ENCODE results near the gene L3MBTL4. TPM values are rescaled to one million over a fixed set of nuclear protein-coding genes. Genes with fewer than 3 reads are reported as not detected.

Gene L3MBTL4
- total RNA-seq, 1 donor = 0.36 TPM

DNA sequence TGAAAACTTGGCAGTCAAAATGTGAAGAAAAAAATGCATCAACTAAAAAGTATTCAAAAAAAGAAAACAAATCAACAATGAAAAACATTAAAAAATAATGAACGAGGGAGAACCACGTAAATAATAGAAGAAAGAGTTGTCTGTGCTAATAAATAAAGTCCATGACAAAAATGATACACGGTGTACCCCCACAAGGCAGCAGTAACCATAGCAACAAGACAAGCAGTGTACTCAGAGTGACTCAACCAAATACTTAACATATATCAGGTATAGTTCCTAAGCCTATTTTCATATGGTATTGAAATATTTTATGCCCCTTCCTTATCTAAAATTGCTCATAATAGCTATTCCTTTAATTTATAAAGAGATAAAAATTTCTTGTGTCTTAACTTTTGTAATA is 357.1 kb downstream of the L3MBTL4 start:
- no peak for DNase-seq (ENCODE audit: insufficient read length, low spot score, missing footprints)
- Histone ChIP-seq H3K4me1 (ENCODE audit: insufficient read depth, low read length) (peaks cover 24% of the 10 kb centered on the region), H3K79me2 (ENCODE audit: insufficient read depth, low read length) (no peaks in the 10 kb centered on the region), H2AFZ (ENCODE audit: low read length) (no peak overlapping the region), H3K4me3 (ENCODE audit: insufficient read depth, low read length) (no peak overlapping the region), H3K36me3 (ENCODE audit: insufficient read depth, low read length) (no peaks in the 10 kb centered on the region), H3K9me3 (ENCODE audit: low read depth, low read length) (no peaks in the 10 kb centered on the region), H3K4me2 (ENCODE audit: insufficient read depth, low read length) (no peak overlapping the region), H3K27ac (ENCODE audit: low read depth, low read length) (no peak overlapping the region), H4K20me1 (ENCODE audit: insufficient read depth, low read length) (no peaks in the 10 kb centered on the region), H3K27me3 (ENCODE audit: insufficient read depth, low read length) (no peaks in the 10 kb centered on the region)
- TF ChIP-seq, protein P1, sequence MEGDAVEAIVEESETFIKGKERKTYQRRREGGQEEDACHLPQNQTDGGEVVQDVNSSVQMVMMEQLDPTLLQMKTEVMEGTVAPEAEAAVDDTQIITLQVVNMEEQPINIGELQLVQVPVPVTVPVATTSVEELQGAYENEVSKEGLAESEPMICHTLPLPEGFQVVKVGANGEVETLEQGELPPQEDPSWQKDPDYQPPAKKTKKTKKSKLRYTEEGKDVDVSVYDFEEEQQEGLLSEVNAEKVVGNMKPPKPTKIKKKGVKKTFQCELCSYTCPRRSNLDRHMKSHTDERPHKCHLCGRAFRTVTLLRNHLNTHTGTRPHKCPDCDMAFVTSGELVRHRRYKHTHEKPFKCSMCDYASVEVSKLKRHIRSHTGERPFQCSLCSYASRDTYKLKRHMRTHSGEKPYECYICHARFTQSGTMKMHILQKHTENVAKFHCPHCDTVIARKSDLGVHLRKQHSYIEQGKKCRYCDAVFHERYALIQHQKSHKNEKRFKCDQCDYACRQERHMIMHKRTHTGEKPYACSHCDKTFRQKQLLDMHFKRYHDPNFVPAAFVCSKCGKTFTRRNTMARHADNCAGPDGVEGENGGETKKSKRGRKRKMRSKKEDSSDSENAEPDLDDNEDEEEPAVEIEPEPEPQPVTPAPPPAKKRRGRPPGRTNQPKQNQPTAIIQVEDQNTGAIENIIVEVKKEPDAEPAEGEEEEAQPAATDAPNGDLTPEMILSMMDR (IDR thresholded peaks at IDR 0.05; ENCODE audit: extremely low read depth, low read depth, low read length) = no peak

DNA sequence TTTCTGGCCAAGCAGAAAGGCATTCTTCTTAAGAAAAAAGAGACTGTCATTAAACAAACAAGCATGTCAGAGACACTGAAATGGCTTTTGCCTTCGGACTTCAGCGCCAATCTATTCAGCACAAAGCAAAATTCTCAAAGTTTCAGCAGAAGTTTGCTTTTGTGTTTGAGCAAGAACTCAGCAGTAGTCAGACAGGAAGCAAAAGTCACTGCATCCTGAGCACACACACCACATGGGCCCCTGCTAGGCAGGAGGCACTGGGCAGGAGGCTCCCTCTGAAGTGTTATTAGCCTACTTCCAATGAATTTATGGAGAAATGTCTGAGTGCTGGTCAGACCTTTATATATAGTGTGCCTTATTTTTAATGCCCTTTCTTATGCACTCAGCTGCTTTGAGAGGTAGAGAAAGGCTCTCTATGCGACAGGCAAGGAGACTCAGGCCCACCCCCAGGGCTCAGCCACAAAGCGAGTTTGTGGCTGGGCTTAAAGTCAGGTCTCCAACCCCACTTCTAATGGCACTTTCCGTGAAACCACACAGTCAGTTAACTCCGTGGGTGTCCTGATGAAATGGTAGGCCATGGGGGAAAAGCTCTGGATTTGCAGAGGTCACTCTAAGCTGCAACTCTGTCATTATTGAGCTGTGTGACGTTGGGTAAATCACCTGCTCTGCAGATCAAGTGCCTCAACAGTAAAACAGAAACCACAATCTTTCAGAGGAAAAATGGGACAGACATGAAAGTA is 358.4 kb downstream of the L3MBTL4 start:
- Histone ChIP-seq H3K79me2 (ENCODE audit: insufficient read depth, low read length) (no peaks in the 10 kb centered on the region), H2AFZ (ENCODE audit: low read length) (peak overlapping the region; percentile 68), H4K20me1 (ENCODE audit: insufficient read depth, low read length) (no peaks in the 10 kb centered on the region), H3K4me2 (ENCODE audit: insufficient read depth, low read length) (peak overlapping the region; percentile 63), H3K36me3 (ENCODE audit: insufficient read depth, low read length) (no peaks in the 10 kb centered on the region), H3K9me3 (ENCODE audit: low read depth, low read length) (no peaks in the 10 kb centered on the region), H3K27ac (ENCODE audit: low read depth, low read length) (peak overlapping the region; percentile 73), H3K4me3 (ENCODE audit: insufficient read depth, low read length) (peak overlapping the region; percentile 4), H3K27me3 (ENCODE audit: insufficient read depth, low read length) (no peaks in the 10 kb centered on the region), H3K4me1 (ENCODE audit: insufficient read depth, low read length) (peaks cover 24% of the 10 kb centered on the region)
- peak; percentile 39 for DNase-seq (ENCODE audit: insufficient read length, low spot score, missing footprints)
- TF ChIP-seq, protein P1 (IDR thresholded peaks at IDR 0.05; ENCODE audit: extremely low read depth, low read depth, low read length) = no peak

DNA sequence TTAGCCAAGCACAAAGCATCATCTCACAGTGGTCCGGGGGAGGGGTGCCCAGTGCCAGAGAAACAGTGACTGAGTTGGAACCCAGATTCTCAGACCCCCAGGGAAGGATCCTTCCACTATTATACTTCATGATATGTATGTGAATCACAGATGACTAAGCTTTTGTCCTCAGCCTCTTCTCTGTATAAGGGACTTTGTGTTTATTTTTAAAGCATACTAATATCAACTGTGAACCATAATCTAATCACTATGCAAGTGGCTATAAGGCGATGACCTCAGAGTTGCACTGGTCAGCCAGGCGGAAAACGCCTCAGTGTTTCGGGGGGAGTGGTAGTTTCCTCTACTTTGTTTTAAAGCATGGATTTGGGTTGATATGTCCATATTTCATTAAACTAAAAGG is 359.0 kb downstream of the L3MBTL4 start:
- no peaks in the 10 kb centered on the region for H3K36me3 ChIP-seq (ENCODE audit: insufficient read depth, low read length)
- peak overlapping the region; percentile 4 for H3K4me3 ChIP-seq (ENCODE audit: insufficient read depth, low read length)
- H3K27me3 ChIP-seq (ENCODE audit: insufficient read depth, low read length) = no peaks in the 10 kb centered on the region
- peak overlapping the region; percentile 68 for H2AFZ ChIP-seq (ENCODE audit: low read length)
- peak overlapping the region; percentile 73 for H3K27ac ChIP-seq (ENCODE audit: low read depth, low read length)
- no peaks in the 10 kb centered on the region for H3K79me2 ChIP-seq (ENCODE audit: insufficient read depth, low read length)
- no peaks in the 10 kb centered on the region for H4K20me1 ChIP-seq (ENCODE audit: insufficient read depth, low read length)
- DNase-seq (ENCODE audit: insufficient read length, low spot score, missing footprints) = peak; percentile 61
- H3K4me1 ChIP-seq (ENCODE audit: insufficient read depth, low read length) = peaks cover 24% of the 10 kb centered on the region
- TF ChIP-seq, protein P1 (IDR thresholded peaks at IDR 0.05; ENCODE audit: extremely low read depth, low read depth, low read length) = no peak
- H3K4me2 ChIP-seq (ENCODE audit: insufficient read depth, low read length) = peak overlapping the region; percentile 63
- H3K9me3 ChIP-seq (ENCODE audit: low read depth, low read length) = no peaks in the 10 kb centered on the region

DNA sequence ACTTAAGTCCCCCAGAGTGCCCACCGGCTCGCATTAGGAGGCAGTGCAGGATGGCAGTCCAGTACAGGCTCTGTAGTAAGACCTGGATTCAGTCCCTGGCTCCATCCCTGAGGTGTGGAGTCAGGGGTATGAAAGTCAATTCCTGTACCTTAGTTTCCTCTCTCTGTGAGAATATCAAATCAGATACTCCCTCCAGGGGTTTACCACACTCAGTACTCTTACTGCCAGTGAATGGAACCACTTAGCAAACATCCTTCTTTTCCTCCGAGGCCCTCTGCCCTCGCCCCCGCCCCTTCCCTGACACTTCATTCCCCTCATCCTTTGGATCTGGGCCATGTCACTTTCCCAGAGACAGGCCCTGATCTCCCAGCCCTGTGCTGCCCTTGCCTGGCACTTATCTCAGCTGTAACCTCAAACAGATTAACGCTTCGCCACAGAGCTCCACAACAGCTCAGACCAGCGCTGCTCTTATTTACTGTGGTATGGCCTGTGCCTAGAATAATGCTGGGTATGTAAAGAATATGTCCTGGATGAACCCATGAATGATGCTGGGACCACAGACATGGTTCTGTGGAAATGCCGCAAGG is 360.4 kb downstream of the L3MBTL4 start:
- Histone ChIP-seq H2AFZ (ENCODE audit: low read length) (no peak overlapping the region), H3K4me1 (ENCODE audit: insufficient read depth, low read length) (peaks cover 24% of the 10 kb centered on the region), H4K20me1 (ENCODE audit: insufficient read depth, low read length) (no peaks in the 10 kb centered on the region), H3K79me2 (ENCODE audit: insufficient read depth, low read length) (no peaks in the 10 kb centered on the region), H3K4me2 (ENCODE audit: insufficient read depth, low read length) (no peak overlapping the region), H3K27ac (ENCODE audit: low read depth, low read length) (no peak overlapping the region), H3K9me3 (ENCODE audit: low read depth, low read length) (no peaks in the 10 kb centered on the region), H3K27me3 (ENCODE audit: insufficient read depth, low read length) (no peaks in the 10 kb centered on the region), H3K4me3 (ENCODE audit: insufficient read depth, low read length) (no peak overlapping the region), H3K36me3 (ENCODE audit: insufficient read depth, low read length) (no peaks in the 10 kb centered on the region)
- no peak for DNase-seq (ENCODE audit: insufficient read length, low spot score, missing footprints)
- TF ChIP-seq, protein P1 (IDR thresholded peaks at IDR 0.05; ENCODE audit: extremely low read depth, low read depth, low read length) = no peak

Data from osteoblast (primary cell).